ENCODE measurements around the gene GPR151.
"Not testable (repeated sequence)": the region's sequence is repeated elsewhere in the genome, so short reads cannot be mapped to it uniquely, and the experiment has no call there.

The GPR151 gene

DNA sequence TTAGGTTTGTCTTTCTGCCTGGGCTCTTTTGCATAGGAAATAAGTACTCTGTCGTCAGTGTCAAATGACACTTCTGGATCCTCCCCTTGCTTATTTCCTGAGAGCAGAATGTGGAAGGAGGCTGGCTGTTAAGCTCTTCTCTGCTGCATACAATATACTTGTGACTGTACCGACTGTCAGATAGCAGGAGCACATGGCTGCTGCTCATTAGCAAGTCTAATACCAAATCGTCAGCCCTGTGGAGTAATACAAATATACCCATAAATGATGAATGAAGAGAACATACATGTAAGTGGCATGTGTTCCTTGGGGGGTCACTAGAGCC, at the start of gene GPR151:
Gene GPR151 (minus strand): TSS at position 40 of the 325 bp plus-strand sequence. CDS start 77 bp downstream, outside the sequence.
- no peak for DNase-seq (ENCODE audit: low read depth, low spot score)

DNA sequence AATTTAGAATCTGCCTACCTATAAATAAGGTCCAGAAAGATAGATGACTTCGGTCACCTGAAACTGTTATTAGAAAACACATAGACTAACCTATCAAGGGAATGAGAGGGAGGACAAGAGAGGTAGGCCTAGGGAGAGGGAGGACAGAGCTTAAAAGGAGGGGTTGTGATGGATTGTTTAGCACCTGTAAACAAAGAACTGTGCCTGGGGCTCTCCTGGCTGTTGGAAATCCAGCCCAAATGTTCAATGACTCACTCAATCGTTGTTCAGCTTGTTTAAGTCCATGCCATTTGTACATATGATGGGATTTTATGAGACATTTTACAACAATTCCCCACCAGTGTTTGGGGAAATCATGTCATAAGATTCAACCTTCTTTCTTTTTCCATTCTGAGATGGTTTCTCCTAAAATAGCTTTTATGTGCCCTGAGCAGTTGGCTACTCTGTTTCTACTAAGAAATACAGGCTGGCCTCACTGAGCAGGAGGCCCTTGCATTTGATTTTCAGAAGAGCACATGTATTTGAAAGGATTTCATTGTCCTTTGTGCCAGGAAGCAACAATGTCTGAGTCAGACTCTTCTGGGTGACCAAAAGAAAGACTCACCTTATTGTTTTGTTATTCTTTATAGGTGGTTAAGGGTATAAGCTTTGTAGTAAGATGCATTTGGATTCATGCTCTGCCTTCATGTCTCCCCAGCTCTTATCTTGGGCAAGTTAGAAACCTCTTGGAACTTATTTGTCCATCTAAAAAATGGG, 48.2 kb upstream of the GPR151 start:
- no peak for DNase-seq (ENCODE audit: low read depth, low spot score)

DNA sequence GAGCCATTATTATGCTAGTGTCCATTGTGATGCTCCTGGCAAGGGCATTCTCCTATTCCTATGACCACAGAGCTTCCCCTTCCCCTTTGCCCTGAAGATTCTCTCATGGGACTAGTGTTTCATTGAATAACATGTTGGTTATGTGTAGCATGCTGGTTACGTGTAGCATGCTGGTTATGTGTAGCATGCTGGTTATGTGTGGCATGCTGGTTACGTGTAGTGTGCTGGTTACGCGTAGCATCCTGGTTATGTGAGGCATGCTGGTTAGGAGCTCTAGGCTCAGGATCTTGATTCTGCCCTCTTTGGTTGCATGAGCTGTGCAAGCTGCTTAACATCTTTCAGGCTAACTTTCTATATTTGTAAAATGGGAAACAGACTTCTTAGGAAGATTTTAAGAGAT, 46.5 kb upstream of the GPR151 start:
- no peak for DNase-seq (ENCODE audit: low read depth, low spot score)

DNA sequence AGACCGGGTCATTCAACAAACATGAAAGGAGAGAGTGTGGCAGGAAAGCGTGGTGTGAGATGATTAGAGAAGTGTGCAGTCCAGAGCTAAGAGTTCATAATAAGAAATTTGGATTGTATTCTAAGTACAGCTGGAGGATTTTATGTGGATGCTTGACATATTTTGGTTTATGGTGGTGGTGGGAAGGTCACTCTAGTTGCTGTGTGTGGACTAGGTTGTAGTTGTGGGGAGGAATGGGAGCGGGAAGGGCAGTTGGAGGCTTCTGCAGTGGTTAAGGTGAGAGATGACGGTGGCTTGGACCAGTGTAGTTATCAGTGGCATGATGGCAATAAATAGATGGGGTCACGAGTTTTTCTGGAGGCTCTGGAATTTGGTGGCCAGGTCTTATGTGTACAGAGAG, 45.7 kb upstream of the GPR151 start:
- no peak for DNase-seq (ENCODE audit: low read depth, low spot score)

DNA sequence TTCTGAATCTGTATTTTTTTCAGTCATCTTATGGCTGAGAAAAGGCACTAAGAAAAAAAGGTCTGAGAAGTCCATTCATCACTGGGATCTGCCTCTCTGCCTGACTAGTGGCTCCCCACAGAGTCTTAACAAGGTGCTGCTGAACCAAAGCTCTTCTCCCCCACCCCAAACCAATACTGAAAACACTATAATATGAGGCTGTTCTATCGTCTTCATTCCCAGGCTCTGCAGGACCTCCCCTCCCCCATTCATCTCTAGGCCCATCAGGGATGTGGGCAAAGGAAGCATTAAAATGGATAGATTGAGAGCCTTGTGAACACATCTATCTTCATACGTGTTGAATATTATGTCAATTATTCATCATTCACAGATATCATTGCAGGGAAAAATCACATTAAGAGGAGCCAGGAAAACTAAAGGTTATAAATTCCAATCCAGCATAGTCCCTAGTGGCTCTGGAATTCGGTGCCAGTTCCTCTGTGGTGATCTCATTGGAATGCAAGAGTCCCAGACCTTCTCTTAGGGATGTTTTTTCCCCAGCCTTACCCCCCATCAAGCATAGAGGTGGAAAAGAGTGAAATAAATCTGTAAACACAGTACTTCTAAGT, 44.3 kb upstream of the GPR151 start:
- no peak for DNase-seq (ENCODE audit: low read depth, low spot score)

DNA sequence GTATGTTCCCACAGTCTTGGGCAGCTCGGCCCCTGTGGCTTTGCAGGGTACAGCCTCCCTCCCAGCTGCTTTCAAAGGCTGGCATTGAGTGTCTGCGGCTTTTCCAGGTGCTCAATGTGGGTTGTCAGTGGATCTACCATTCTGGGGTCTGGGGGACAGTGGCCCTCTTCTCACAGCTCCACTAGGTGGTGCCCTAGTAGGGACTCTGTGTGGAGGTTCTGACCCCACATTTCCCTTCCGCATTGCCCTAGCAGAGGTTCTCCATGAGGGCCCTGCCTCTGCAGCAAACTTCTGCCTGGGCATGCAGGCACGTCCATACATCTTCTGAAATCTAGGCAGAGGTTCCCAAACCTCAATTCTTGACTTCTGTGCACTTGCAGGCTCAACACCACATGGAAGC, 40.9 kb upstream of the GPR151 start:
- not testable (repeated sequence) for DNase-seq (ENCODE audit: low read depth, low spot score)

DNA sequence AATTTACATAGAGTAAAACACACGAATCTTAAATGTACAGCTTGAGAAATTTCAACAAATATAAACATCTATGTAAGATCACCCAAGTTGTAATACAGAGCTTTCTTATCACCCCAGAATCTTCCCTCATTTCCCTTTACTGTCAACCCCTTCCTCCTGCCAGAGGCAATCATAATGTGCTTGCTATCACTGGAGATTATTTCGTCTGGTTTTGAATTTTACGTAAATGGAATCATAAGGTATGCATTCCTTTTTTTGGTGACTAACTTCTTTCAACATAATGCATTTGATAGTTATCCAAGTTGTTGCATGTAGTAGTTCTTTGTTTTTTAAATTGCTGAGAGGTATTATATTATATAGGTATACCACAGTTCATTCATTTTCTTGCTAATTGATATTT, 37.5 kb upstream of the GPR151 start:
- no peak for DNase-seq (ENCODE audit: low read depth, low spot score)

DNA sequence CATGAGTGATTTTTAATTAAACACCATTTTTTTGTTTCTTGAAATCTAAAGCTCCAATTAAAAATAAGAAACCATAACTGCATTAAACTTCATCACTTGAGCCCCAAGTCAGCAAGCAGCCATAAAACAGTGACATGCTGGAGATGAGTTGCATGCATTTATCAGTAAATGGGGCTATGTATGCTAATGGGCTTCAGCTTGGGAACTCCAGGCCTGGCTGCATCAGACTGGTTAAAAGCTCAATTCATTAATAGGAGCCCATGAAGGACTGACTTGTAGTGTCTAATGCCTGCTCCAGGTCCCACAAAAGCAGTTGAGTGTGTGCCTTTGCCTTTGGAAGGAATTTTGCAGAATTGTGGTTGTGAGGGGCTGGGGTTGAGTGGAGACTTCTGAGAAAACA, 33.6 kb upstream of the GPR151 start:
- DNase-seq (ENCODE audit: low read depth, low spot score), result no peak

DNA sequence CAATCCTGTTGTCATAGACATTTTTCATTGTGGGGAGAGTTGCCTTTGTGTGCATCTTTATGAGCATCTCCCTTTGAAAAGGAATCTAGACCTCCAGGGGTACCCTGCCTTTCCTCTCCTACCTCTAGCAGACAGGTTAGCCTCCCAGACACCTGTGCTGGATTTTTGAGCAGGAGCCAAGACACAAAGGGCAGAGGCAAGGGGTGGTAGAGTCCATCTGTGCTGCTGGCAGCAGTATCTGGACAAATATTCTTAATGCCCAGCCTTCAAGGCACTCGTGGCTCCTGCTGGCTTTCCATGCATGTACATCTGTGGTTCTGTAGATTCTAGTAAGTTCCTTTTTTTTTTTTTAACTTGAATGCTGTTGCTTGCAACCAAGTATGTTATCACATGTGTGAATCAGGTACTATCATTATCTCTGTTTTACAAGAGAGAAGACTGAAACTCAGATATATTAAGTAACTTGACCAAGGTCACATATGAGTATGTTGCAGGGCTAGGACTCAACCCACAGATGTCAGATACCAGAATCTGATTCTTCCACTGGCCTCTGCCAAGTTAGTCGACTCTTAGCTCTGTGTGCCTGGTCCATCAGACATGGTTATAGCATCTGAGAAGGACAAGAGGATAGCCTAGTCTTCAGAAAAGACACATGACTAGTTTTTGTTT, 32.9 kb upstream of the GPR151 start:
- DNase-seq (ENCODE audit: low read depth, low spot score), result no peak

DNA sequence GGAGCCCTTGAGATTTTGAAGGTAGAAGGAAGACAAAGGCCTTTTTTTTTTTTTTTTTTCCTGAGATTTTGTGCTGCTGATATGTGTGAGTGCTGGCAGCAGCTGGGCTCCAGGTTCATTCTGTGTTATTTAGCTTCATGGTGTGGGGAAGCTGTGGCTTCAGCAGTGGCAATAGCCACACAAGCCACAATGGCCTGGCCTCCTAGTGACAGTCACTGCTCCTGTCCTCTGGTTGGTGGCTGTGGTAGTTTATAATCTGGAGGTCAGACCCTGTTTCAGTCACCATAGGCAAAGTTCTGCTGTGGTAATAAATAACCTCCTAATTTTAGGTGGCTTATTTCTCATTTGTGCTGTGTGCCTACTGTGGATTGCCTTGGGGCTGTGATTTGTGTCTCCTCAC, 28.2 kb upstream of the GPR151 start:
- no peak for DNase-seq (ENCODE audit: low read depth, low spot score)

DNA sequence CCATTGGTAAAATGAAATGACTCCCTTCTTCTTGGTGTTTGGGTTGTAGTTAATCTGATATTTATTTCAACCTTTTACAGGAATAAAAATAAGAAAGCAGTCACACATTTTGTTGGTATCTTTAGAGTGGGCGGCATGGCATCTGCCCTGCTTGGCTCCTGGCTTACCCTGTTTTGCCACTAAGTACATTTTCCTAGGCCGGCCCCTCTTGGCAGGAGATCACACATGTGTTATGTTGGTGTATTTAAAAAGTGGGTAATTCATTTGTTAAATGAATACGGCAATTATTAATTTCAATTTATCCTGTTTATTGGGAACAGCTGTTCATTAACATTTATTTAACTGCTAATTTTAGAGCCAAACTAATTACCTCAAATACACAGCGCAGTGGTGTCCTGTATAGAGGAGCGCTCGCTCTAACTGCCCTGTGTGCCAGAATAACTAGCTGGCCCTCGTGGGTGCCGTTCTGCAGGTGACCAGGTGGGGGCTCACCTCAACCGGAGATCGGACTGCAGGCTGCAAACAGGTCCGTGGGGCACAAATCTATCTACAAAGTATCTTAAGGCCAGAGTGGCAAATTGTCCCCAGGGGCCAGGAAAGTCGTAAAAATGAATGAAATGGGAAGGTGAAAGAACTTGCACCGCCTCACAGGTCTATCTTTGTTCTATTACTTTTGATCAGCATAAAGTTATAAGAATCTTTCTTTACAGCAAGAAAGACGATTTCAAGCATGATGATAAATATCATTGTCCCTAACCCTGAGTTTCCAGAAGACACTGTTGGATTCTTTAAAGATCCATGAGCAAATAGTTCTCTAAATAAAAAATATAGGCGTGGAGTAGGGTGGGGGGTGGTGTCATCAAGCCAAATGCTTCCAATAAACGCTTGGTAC, 26.2 kb upstream of the GPR151 start:
- peak; percentile 38 for DNase-seq (ENCODE audit: low read depth, low spot score)

DNA sequence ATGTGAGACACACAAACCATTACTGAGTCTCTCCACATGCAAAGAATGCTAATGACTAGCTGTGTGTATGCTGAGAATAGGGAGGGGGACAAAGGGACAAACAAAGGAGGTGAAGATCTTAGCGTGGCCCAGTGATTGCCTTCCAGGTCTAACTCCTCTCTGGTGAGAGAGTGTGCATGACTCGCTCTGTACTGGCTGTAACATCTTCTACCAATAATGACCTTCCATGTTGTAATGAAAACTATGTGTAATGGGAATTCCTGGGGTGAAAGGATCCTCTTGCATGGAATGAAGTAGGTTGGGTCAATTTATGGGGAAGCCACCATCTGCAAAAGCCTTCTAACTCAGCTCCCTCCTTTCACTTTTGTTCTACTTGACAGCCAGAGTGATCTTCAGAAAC, 24.4 kb upstream of the GPR151 start:
- DNase-seq (ENCODE audit: low read depth, low spot score), result no peak

DNA sequence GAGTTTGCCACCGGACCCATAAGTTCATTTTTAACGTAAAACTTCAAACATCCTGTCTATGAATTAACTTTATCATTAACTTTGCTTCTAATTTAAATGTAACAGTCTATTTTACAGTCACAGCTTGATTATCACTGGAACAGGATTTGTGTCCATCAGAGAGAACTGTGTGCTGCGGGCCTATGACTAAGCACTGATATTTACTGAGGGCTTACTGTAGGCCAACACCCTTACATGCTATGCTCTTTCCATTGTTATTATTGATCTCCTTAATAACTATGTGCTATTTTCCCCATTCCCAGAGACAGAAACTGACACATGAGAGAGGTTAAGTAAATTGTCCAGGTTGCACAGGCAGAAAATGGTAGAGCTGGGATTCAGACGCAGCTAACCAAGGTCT, 24.0 kb upstream of the GPR151 start:
- DNase-seq (ENCODE audit: low read depth, low spot score), result no peak

DNA sequence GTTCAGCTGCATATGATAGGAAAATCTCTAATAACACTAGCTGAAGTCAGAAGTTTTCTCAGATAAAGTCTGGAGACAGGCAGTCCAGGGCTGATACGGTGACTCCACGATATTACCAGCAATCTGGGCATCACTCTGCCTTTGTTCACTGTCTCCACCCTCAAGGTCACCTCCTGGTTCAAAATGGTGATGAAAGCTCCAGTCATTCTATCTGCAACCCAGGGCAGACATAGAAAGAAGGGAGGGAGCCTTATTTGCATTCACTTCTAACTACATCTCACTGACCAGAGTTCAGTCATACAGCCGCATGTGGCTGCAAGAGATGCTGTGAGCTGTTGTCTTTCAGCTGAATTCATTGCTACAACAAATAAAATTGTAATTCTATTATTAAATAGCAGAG, 22.4 kb upstream of the GPR151 start:
- DNase-seq (ENCODE audit: low read depth, low spot score), result no peak

DNA sequence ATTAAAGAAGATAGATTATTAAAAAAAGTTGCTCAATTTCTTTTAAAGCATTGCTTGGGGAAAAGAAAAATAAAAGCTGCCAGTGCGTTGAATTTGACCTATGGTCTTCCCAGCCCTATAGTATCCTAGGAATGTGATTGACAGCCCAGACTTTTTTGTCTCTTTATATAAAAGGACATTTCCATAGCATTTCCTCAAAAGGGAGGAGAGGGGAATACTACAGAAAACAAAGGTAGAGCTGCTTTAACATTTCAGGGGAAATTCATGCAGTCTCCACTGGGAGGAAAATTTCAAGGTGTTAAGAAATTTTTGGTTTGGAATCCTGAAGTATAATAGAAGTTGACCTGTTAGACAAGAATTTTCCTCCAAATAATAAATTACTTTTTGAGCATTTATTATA, 17.9 kb upstream of the GPR151 start:
- DNase-seq (ENCODE audit: low read depth, low spot score), result no peak

DNA sequence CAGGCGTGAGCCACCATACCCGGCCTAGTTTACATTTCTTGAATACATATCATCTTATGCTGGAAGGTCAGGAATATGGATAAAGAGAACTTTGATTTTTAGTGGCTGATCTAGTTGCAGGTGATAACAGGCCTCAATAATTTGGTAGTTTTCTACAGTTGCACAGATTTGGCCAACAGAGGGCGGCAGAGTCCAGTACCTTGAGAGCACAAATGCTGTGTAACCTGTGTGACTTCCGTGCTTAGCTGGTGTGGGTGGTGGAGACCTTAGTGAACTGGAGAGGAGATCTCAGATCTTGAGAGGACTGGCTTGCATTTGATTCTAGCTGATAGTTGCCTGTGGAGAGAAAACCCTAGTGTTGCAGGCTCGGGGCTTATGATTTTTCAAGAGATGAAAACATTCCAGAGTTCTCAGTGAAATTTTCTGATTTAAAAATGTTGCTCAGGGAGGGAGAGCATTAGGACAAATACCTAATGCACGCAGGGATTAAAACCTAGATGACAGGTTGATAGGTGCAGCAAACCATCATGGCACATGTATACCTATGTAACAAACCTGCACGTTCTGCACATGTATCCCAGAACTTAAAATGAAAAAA, 17.4 kb upstream of the GPR151 start:
- DNase-seq (ENCODE audit: low read depth, low spot score), result peak; percentile 39

DNA sequence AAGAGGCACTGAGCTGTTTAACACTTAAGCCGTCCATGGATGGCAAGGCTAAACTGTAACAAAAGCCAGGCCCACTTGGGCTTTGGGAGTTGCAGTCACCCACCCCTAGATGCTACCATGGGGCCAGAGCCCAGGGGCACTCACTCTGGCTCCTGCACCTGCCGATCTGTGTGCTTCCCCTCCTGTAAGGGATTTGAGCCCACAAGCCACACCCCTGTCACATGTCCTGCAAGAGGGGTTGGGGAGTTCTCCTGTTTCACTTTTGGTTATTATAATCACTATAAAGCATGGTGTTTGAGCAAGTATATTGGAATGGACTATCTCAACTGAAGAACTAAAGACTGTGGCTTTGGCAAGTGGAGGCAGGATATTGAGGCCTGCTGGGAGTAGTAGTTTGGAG, 14.0 kb upstream of the GPR151 start:
- DNase-seq (ENCODE audit: low read depth, low spot score), result no peak

DNA sequence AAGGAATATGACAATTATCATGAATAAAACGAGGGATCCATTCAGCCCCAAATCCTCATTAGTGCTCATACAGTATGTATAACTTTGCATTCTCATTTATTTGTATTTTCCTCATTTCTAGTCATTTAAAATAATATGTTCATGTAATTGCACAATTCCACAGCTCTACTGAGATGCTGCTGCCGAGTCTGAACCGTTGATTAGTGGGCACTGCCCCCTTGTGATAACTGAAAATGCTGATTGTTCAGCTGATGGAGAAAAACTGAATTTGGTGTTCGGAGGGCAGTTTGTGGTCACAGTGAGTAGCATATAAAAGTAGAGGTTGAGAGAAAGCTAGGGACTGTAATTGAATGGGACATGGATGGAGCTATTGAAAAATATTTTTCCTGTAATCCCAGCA, 12.2 kb upstream of the GPR151 start:
- no peak for DNase-seq (ENCODE audit: low read depth, low spot score)

DNA sequence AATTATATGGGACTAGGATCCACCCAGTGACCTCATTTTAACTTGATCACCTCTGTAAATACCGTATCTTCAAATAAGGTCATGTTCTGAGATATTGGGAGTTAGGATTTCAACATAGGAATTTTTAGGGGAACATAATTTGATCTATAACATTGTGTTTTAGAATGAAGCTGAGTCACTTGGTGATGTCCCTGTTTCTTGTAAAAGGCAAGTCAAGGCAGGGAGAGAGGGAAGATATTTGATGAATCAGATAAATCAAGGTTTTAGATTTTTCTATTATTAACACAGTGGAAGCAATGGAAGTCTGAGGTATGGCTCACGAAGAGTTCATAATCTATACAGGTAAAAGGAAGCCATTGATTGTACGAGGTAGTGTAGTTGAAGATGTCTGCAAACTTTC, 11.8 kb upstream of the GPR151 start:
- DNase-seq (ENCODE audit: low read depth, low spot score), result no peak

DNA sequence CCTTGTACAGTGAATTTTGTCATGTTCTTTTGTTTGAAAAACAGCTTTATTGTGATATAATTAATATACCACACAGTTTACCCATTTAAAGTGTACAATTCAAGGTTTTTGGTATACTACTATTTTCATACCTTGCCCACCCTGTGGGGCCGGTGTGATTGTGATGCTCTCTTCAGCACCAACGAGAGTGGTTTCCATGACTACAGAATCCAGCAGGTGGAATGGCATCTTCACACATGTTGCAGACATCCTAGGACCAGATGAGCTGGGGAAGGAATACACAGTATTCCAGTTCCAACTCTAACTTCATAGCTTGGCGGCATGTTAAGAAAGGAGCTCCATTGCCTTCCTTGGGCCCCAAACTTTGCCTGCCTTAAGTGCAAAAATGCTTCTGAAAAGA, 7.7 kb upstream of the GPR151 start:
- DNase-seq (ENCODE audit: low read depth, low spot score), result no peak

DNA sequence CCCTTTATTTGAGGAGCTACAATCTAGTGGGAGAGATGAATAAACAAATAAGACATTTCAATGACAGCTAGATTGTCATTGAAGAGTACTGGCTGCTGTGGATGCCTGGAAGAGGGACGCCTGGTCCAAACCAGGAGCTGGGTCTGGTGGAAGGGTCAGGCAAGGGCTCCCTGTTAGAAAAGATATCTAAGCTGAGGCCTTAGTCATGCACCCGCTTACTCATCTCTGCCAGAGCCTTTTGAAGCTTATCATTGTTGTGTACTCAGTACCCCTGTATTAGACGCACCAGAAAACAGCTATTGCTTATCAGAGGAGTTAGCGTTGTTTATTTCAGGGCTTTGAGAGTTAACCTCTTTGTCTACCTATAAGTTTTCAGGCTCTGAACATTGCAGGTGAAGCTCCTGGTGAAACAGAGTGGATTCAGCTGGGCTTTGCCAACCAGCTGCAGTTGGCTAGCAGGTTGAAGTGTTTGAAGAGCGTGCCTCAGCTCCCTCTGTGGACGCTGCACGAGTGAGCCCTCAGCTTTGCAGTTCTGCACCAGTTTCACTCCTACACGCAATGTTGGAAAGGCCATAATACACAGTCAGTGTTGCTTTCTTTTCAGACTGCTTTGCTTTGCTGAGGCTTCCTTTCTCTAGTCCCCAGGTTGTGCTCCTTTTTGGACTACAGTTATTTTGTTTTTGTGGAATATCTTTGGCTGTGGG, 5.6 kb upstream of the GPR151 start:
- DNase-seq (ENCODE audit: low read depth, low spot score), result no peak
